Hepatocyte (in vitro differentiated cells): ENCODE measurements around the gene COQ8B. TPM values are rescaled to one million over a fixed set of nuclear protein-coding genes. Genes with fewer than 3 reads are reported as not detected.

Experiments used
- DNase-seq: peaks from one replicate; pipeline ENCODE4 v3.0.0-alpha.2; 2016; ENCODE audit warnings: low spot score
- H2AFZ ChIP-seq: fragments of 200-600 bp; sonication (generic); 2 replicates; pipeline ENCODE4 v1.6.0; 2016; ENCODE audit warnings: antibody characterized with exemption, mild to moderate bottlenecking
- H3K27ac ChIP-seq: fragments of 200-600 bp; sonication (generic); 2 replicates; pipeline ENCODE4 v1.5.1; 2016; ENCODE audit warnings: mild to moderate bottlenecking
- H3K27me3 ChIP-seq: fragments of 200-600 bp; sonication (generic); 2 replicates; pipeline ENCODE4 v1.6.1; 2016
- H3K36me3 ChIP-seq: fragments of 200-600 bp; sonication (generic); replicated peaks from 2 replicates; pipeline ENCODE4 v1.5.1; 2016; ENCODE audit warnings: low read depth; ENCODE audit not compliant: insufficient read depth
- H3K4me1 ChIP-seq: fragments of 200-600 bp; sonication (generic); 2 replicates; pipeline ENCODE4 v1.5.1; 2016; ENCODE audit warnings: mild to moderate bottlenecking, moderate library complexity; ENCODE audit not compliant: insufficient read depth
- H3K4me2 ChIP-seq: fragments of 200-600 bp; sonication (generic); 2 replicates; pipeline ENCODE4 v1.6.0; 2016
- H3K4me3 ChIP-seq: fragments of 200-600 bp; sonication (generic); 2 replicates; pipeline ENCODE4 v1.5.1; 2016; ENCODE audit warnings: mild to moderate bottlenecking
- H3K79me2 ChIP-seq: fragments of 200-600 bp; sonication (generic); 2 replicates; pipeline ENCODE4 v1.6.0; 2017; ENCODE audit warnings: mild to moderate bottlenecking
- H3K9me2 ChIP-seq: fragments of 200-600 bp; sonication (generic); replicated peaks from 2 replicates; pipeline ENCODE4 v1.6.0; 2017; ENCODE audit warnings: mild to moderate bottlenecking; ENCODE audit not compliant: insufficient read depth
- H3K9me3 ChIP-seq: fragments of 200-600 bp; sonication (generic); 2 replicates; pipeline ENCODE4 v1.5.1; 2016; ENCODE audit warnings: low read depth, mild to moderate bottlenecking
- H4K20me1 ChIP-seq: fragments of 200-600 bp; sonication (generic); 2 replicates; pipeline ENCODE4 v1.6.0; 2016; ENCODE audit warnings: mild to moderate bottlenecking; ENCODE audit not compliant: insufficient read depth, poor library complexity, severe bottlenecking
- EZH2 ChIP-seq: fragments of 200-600 bp; sonication (generic); IDR thresholded peaks from 2 replicates; pipeline ENCODE4 v1.6.1; 2016; ENCODE audit warnings: antibody characterized with exemption, mild to moderate bottlenecking, borderline replicate concordance
- EZH2phosphoT487 ChIP-seq: fragments of 200-600 bp; sonication (generic); IDR thresholded peaks from one replicate; pipeline ENCODE4 v1.6.1; 2018; ENCODE audit warnings: antibody characterized with exemption, mild to moderate bottlenecking, low read depth, moderate library complexity; ENCODE audit not compliant: unreplicated experiment, severe bottlenecking
- WGBS: methylation state at CpG from one replicate; pipeline ENCODE4 v1.1.6; 2016; ENCODE audit warnings: low lambda C conversion rate; ENCODE audit errors: missing lambda C conversion rate; 5-methylcytosine and 5-hydroxymethylcytosine counted together
- polyA plus RNA-seq: library from polyadenylated mRNA; unstranded; fragments of >200 nt; fragmentation: Nextera tagmentation; extraction: Ambion mirVana; gene quantifications from 2 replicates; pipeline ENCODE4 v1.2.1, GENCODE V29; 2016
- total RNA-seq: library from RNA; depleted of rRNA; stranded (reverse); fragments of >200 nt; gene quantifications from 2 replicates; pipeline ENCODE4 v1.2.3, GENCODE V29; 2014
- TF ChIP-seq, protein P1 (sequence below): fragments of 200-600 bp; sonication (generic); IDR thresholded peaks from 2 replicates; pipeline ENCODE4 v1.5.1; 2016; ENCODE audit warnings: antibody characterized with exemption, mild to moderate bottlenecking; ENCODE audit not compliant: poor library complexity

Gene COQ8B
- total and polyA plus RNA-seq, 2 experiments from 2014 or later, result 40.2 to 49.2 TPM

DNA sequence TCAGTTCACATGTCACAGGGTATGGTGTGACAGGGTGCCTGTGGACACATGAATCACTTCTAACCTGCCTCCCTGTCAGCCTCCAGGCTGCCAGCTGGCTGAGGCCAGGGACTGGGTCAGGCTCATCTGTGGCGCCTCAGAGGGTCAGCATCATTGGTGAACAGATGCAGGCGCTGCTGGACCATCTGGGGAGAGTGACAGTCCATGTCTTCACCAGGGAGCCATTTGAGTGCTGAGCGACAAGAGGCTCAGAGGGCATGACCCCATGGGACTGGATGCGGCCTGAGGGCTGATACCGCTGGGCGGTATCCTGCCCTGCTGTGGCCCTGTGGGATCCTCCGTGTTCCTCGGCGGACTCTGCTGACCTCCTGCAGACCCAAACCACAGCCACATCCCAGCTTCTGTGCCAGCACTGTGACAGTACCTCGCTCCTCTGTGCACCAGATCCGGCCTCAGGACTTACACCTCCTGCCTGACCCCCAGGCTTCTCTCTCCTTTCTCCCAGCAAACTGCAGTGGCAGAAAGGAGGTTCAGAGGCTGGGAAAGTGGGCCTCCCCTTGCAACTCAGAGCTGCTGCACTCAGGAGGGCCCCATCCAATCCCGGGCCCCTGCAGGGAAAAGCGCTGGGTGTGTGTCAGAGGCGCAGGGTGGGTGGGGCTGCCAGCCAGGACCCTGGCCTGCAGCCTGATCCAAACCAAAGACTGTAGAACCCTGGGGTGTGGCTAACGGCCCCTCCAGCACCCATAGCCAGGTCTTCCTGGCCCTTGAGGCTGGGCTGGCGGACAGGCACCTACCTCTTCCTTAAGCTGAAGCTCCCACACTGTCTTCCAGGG lies 23.4 kb upstream of the COQ8B start:
- Histone ChIP-seq H3K4me2 (no peak overlapping the region), H3K4me3 (no peak overlapping the region), H3K27ac (peak overlapping the region; percentile 68)

DNA sequence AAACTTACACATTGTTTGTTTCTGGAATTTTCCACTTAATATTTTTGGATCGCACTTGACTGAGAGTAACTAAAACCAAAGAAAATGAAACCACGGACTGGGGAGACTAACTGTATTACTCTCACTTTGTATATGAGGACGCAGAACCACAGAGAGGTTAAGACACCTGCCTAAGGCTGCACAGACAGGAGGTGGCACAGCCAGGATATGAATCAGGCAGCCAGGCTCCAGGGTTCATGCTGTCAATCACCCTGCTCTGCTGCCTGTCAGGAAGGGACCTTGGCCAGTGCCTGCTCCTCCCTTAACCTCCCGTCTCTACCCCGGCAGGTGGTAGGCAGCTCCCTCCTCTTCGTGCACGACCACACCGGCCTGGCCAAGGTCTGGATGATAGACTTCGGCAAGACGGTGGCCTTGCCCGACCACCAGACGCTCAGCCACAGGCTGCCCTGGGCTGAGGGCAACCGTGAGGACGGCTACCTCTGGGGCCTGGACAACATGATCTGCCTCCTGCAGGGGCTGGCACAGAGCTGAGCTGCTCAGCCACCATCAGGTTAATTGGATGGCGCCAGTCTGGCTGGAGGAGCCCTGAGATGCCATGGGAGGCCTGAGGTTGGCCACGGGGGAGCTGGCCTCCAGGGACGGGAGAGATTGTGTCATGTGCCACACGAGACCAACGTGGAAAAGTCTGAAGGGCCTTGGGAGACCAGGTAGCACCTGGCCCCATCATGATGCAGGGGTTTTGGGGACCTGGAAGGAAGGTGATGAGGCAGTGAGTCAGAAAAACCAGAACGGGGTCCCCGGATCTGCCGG lies 22.5 kb upstream of the COQ8B start:
- Histone ChIP-seq H3K4me1 (no peaks in the 10 kb centered on the region), H4K20me1 (no peaks in the 10 kb centered on the region), H3K27ac (no peak overlapping the region), H3K9me3 (no peaks in the 10 kb centered on the region), H3K9me2 (no peaks in the 10 kb centered on the region), H3K36me3 (no peaks in the 10 kb centered on the region), H3K27me3 (no peaks in the 10 kb centered on the region), H2AFZ (no peak overlapping the region), H3K4me3 (no peak overlapping the region), H3K79me2 (no peaks in the 10 kb centered on the region), H3K4me2 (no peak overlapping the region)
- no peak for DNase-seq
- TF ChIP-seq EZH2 (no peak), EZH2phosphoT487 (no peak)
- TF ChIP-seq, protein P1, sequence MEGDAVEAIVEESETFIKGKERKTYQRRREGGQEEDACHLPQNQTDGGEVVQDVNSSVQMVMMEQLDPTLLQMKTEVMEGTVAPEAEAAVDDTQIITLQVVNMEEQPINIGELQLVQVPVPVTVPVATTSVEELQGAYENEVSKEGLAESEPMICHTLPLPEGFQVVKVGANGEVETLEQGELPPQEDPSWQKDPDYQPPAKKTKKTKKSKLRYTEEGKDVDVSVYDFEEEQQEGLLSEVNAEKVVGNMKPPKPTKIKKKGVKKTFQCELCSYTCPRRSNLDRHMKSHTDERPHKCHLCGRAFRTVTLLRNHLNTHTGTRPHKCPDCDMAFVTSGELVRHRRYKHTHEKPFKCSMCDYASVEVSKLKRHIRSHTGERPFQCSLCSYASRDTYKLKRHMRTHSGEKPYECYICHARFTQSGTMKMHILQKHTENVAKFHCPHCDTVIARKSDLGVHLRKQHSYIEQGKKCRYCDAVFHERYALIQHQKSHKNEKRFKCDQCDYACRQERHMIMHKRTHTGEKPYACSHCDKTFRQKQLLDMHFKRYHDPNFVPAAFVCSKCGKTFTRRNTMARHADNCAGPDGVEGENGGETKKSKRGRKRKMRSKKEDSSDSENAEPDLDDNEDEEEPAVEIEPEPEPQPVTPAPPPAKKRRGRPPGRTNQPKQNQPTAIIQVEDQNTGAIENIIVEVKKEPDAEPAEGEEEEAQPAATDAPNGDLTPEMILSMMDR, result no peak
- 93% methylated on average over 22 of the region's 22 CpGs for WGBS

More for the DNA sequence above, 23.4 kb upstream of the COQ8B start:
- no peak overlapping the region for H2AFZ ChIP-seq
- no peaks in the 10 kb centered on the region for H3K27me3 ChIP-seq
- no peak for DNase-seq
- no peaks in the 10 kb centered on the region for H3K36me3 ChIP-seq
- no peaks in the 10 kb centered on the region for H3K9me2 ChIP-seq
- H3K79me2 ChIP-seq, result no peaks in the 10 kb centered on the region
- H3K9me3 ChIP-seq, result no peaks in the 10 kb centered on the region
- 90% methylated on average over 16 of the region's 16 CpGs for WGBS
- TF ChIP-seq, protein P1, result no peak
- TF ChIP-seq EZH2phosphoT487 (no peak), EZH2 (no peak)
- H3K4me1 ChIP-seq, result peaks cover 7% of the 10 kb centered on the region
- no peaks in the 10 kb centered on the region for H4K20me1 ChIP-seq

- H3K79me2 ChIP-seq, result no peaks in the 10 kb centered on the region
- no peaks in the 10 kb centered on the region for H3K36me3 ChIP-seq
- H3K27me3 ChIP-seq, result no peaks in the 10 kb centered on the region
- H3K9me3 ChIP-seq, result no peaks in the 10 kb centered on the region
- no peak for TF ChIP-seq EZH2phosphoT487
- no peak for TF ChIP-seq EZH2
- TF ChIP-seq, protein P1, result no peak
- 90% methylated on average over 9 of the region's 9 CpGs for WGBS
- H3K9me2 ChIP-seq, result no peaks in the 10 kb centered on the region
- H4K20me1 ChIP-seq, result no peaks in the 10 kb centered on the region
- no peak overlapping the region for H2AFZ ChIP-seq
- no peak overlapping the region for H3K4me3 ChIP-seq
- no peak overlapping the region for H3K27ac ChIP-seq
- H3K4me2 ChIP-seq, result no peak overlapping the region
- no peaks in the 10 kb centered on the region for H3K4me1 ChIP-seq
- no peak for DNase-seq
Observed at GRCh38 chr19:40737102-40737644, 20.5 kb upstream of the COQ8B start.
